IMR-90 (cell line): Measurements from ENCODE around the gene CD28.
"Not testable (repeated sequence)": the region's sequence is repeated elsewhere in the genome, so short reads cannot be mapped to it uniquely, and the experiment has no call there.

ENCODE experiments used
- BHLHE40 ChIP-seq: fragments of 150-350 bp; IDR thresholded peaks from 2 replicates; pipeline ENCODE4 v1.6.1; 2016; ENCODE audit warnings: mild to moderate bottlenecking, low read depth, low read length
- CHD1 ChIP-seq: IDR thresholded peaks from 2 replicates; pipeline ENCODE4 v1.6.1; 2012; ENCODE audit warnings: low read depth, low read length, improper control_type of control experiment
- FOS ChIP-seq: fragments of 150-350 bp; IDR thresholded peaks from 2 replicates; pipeline ENCODE4 v1.6.1; 2016; ENCODE audit warnings: low read depth, low read length
- MAFK ChIP-seq: IDR thresholded peaks from 2 replicates; pipeline ENCODE4 v1.6.1; 2012; ENCODE audit warnings: low read depth, low read length, improper control_type of control experiment
- MXI1 ChIP-seq: IDR thresholded peaks from 2 replicates; pipeline ENCODE4 v1.6.1; 2012; ENCODE audit warnings: low read depth, mild to moderate bottlenecking, low read length, moderate library complexity, borderline replicate concordance
- POLR2A ChIP-seq: IDR thresholded peaks from 2 replicates; pipeline ENCODE4 v1.6.1; 2012; ENCODE audit warnings: mild to moderate bottlenecking, low read depth, low read length
- RAD21 ChIP-seq: IDR thresholded peaks from 2 replicates; pipeline ENCODE4 v1.6.1; 2012; ENCODE audit warnings: low read length, improper control_type of control experiment
- RFX5 ChIP-seq: IDR thresholded peaks from 2 replicates; pipeline ENCODE4 v1.8.0; 2012; ENCODE audit warnings: low read depth, mild to moderate bottlenecking, low read length, moderate library complexity
- SMC3 ChIP-seq: fragments of 150-350 bp; IDR thresholded peaks from 2 replicates; pipeline ENCODE4 v1.6.1; 2016; ENCODE audit warnings: low read depth, mild to moderate bottlenecking, antibody characterized with exemption, low read length, moderate library complexity
- USF2 ChIP-seq: fragments of 150-350 bp; IDR thresholded peaks from 2 replicates; pipeline ENCODE4 v1.6.1; 2017; ENCODE audit warnings: mild to moderate bottlenecking, antibody characterized with exemption, low read length, low read depth
- TF ChIP-seq, protein P1 (sequence below): conservative IDR thresholded peaks from 2 replicates; pipeline ENCODE4 v1.5.1; 2012; ENCODE audit warnings: mild to moderate bottlenecking, low read depth, low read length, improper control_type of control experiment
- TF ChIP-seq, protein P2 (sequence below): fragments of 150-350 bp; IDR thresholded peaks from 2 replicates; pipeline ENCODE4 v1.6.1; 2016; ENCODE audit warnings: low read depth, mild to moderate bottlenecking, low read length, moderate library complexity, borderline replicate concordance

DNA sequence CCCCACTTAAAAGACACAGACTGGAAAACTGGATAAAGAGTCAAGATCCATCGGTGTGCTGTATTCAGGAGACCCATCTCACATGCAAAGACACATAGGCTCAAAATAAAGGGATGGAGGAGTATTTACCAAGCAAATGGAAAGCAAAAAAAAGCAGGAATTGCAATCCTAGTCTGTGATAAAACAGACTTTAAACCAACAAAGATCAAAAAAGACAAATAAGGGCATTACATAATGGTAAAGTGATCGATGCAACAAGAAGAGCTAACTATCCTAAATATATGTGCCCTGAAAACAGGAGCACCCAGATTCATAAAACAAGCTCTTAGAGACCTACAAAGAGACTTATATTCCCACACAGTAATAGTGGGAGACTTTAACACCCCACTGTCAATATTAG is 8.7 kb upstream of the CD28 start:
- TF ChIP-seq, protein P1, sequence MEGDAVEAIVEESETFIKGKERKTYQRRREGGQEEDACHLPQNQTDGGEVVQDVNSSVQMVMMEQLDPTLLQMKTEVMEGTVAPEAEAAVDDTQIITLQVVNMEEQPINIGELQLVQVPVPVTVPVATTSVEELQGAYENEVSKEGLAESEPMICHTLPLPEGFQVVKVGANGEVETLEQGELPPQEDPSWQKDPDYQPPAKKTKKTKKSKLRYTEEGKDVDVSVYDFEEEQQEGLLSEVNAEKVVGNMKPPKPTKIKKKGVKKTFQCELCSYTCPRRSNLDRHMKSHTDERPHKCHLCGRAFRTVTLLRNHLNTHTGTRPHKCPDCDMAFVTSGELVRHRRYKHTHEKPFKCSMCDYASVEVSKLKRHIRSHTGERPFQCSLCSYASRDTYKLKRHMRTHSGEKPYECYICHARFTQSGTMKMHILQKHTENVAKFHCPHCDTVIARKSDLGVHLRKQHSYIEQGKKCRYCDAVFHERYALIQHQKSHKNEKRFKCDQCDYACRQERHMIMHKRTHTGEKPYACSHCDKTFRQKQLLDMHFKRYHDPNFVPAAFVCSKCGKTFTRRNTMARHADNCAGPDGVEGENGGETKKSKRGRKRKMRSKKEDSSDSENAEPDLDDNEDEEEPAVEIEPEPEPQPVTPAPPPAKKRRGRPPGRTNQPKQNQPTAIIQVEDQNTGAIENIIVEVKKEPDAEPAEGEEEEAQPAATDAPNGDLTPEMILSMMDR = not testable (repeated sequence)
- not testable (repeated sequence) for TF ChIP-seq POLR2A, BHLHE40, RAD21, USF2, MXI1, FOS, MAFK, SMC3, CHD1, RFX5
- TF ChIP-seq, protein P2, sequence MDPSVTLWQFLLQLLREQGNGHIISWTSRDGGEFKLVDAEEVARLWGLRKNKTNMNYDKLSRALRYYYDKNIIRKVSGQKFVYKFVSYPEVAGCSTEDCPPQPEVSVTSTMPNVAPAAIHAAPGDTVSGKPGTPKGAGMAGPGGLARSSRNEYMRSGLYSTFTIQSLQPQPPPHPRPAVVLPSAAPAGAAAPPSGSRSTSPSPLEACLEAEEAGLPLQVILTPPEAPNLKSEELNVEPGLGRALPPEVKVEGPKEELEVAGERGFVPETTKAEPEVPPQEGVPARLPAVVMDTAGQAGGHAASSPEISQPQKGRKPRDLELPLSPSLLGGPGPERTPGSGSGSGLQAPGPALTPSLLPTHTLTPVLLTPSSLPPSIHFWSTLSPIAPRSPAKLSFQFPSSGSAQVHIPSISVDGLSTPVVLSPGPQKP = not testable (repeated sequence)
